HEK293T (cell line): ENCODE data around the gene TST.

Source experiments
- CTCF ChIA-PET: fragments of 350-600 bp; formaldehyde crosslinking; extraction: SDS; loops from one replicate; lab custom pipeline; 2021; ENCODE audit warnings: antibody characterized with exemption, inconsistent platforms; lab: Yijun Ruan, JAX
- POLR2A ChIA-PET: fragments of 350-600 bp; formaldehyde crosslinking; extraction: SDS; loops from one replicate; lab custom pipeline; 2020; ENCODE audit warnings: antibody characterized with exemption, inconsistent platforms; lab: Yijun Ruan, JAX
- DNase-seq: peaks from one replicate; pipeline ENCODE4 v3.0.0; 2012; ENCODE audit warnings: mixed read lengths; ENCODE audit errors: extremely low spot score
- ARNT ChIP-seq: fragments of 450-650 bp; IDR thresholded peaks from 2 replicates; pipeline ENCODE4 v1.6.1; 2017; ENCODE audit warnings: mild to moderate bottlenecking
- BHLHE40 ChIP-seq: fragments of 450-650 bp; IDR thresholded peaks from 2 replicates; pipeline ENCODE4 v1.6.1; 2016; ENCODE audit warnings: mild to moderate bottlenecking, moderate library complexity, borderline replicate concordance
- CTBP1 ChIP-seq: fragments of 450-650 bp; IDR thresholded peaks from 2 replicates; pipeline ENCODE4 v1.6.1; 2016; ENCODE audit warnings: borderline replicate concordance
- ELF4 ChIP-seq: fragments of 450-650 bp; IDR thresholded peaks from 2 replicates; pipeline ENCODE4 v1.6.1; 2017; ENCODE audit warnings: antibody characterized with exemption
- FOXA1 ChIP-seq: fragments of 450-650 bp; IDR thresholded peaks from 2 replicates; pipeline ENCODE4 v1.6.1; 2016; ENCODE audit warnings: mild to moderate bottlenecking
- FOXK2 ChIP-seq: fragments of 450-650 bp; IDR thresholded peaks from 2 replicates; pipeline ENCODE4 v1.6.1; 2016; ENCODE audit warnings: mild to moderate bottlenecking
- FOXM1 ChIP-seq: fragments of 450-650 bp; IDR thresholded peaks from 2 replicates; pipeline ENCODE4 v1.6.1; 2017; ENCODE audit warnings: mild to moderate bottlenecking, borderline replicate concordance
- HDGF ChIP-seq: fragments of 450-650 bp; IDR thresholded peaks from 2 replicates; pipeline ENCODE4 v1.6.1; 2017; ENCODE audit warnings: antibody characterized with exemption, borderline replicate concordance
- L3MBTL2 ChIP-seq: fragments of 450-650 bp; conservative IDR thresholded peaks from 2 replicates; pipeline ENCODE4 v1.6.1; 2016; ENCODE audit warnings: mild to moderate bottlenecking
- LEF1 ChIP-seq: fragments of 450-650 bp; IDR thresholded peaks from 2 replicates; pipeline ENCODE4 v1.6.1; 2017; ENCODE audit warnings: mild to moderate bottlenecking, borderline replicate concordance
- NFRKB ChIP-seq: fragments of 450-650 bp; IDR thresholded peaks from 2 replicates; pipeline ENCODE4 v1.6.1; 2016; ENCODE audit warnings: mild to moderate bottlenecking, moderate library complexity
- SP1 ChIP-seq: fragments of 450-650 bp; IDR thresholded peaks from 2 replicates; pipeline ENCODE4 v1.6.1; 2017
- SUZ12 ChIP-seq: fragments of 450-650 bp; IDR thresholded peaks from 2 replicates; pipeline ENCODE4 v1.6.1; 2016; ENCODE audit warnings: mild to moderate bottlenecking
- TARDBP ChIP-seq: fragments of 450-650 bp; IDR thresholded peaks from 2 replicates; pipeline ENCODE4 v1.6.1; 2016
- ZNF384 ChIP-seq: fragments of 450-650 bp; IDR thresholded peaks from 2 replicates; pipeline ENCODE4 v1.6.1; 2016
- TF ChIP-seq, protein P1 (sequence below): fragments of 450-650 bp; IDR thresholded peaks from 2 replicates; pipeline ENCODE4 v1.6.1; 2016

Gene TST

DNA sequence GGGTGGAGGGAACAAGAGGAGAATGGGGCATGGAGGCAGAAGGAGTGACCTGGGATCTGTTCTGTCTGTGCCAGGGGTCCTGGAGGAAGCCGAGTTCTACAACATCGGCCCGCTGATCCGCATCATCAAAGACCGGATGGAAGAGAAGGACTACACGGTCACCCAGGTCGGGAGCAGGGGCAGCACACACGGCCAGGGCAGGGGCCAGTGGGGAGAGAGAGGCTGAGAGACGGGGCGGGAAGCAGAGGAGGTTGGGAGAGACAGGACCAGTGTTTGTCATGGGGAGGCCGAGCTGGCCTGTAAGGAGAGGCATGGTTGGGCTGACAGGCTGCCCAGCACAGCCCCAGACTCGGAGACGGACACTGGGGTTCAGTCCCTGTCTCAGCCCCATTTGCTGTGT is 37.0 kb upstream of the TST start:
- TF ChIP-seq, protein P1, sequence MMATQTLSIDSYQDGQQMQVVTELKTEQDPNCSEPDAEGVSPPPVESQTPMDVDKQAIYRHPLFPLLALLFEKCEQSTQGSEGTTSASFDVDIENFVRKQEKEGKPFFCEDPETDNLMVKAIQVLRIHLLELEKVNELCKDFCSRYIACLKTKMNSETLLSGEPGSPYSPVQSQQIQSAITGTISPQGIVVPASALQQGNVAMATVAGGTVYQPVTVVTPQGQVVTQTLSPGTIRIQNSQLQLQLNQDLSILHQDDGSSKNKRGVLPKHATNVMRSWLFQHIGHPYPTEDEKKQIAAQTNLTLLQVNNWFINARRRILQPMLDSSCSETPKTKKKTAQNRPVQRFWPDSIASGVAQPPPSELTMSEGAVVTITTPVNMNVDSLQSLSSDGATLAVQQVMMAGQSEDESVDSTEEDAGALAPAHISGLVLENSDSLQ, result no peak
- TF ChIP-seq SUZ12, result no peak
- ChIA-PET POLR2A (no interaction called here), CTCF (no interaction called here)

DNA sequence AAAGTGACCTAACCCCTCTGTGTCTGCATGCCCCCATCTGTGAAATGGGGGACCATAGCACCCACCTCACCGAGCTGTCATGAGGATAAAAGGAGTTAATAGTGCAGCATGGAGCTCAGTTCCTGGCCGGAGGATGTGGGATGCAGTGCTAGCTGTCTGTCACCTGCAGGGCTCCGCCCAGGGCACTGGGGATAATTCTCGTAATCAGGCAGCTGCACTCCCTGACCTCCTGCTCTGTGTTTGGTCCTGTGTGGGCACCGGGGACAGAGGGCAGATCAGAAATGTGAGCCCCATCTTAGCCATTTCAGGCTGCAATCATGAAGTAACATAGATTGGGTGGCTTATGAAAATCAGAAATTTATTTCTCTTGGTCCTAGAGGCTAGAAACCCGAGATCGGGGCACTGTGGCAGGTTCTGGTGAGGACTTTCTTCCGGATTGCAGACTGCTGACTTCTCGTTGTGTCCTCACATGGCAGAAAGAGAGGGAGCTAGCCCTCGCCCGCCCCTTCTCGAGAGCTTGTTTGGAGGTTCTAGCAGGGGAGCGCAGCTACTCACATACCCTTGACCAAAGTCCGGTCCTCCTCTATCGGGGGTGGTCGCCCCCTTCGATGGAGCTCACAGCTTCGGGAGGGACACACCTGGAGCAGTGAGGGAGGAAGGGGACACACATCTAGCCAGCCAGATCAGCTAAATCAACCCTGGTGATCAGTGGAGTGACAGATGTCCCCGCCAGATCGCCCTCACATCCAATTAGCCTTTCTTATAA is 35.5 kb upstream of the TST start:
- CTCF ChIA-PET, result interaction anchor here (1.1 kb wide), 1 partner anchor 9 kb away, joined by 4 read pairs; no protein-coding TSS in a partner anchor
- POLR2A ChIA-PET, result interaction anchor here (1.1 kb wide), 1 partner anchor 36 kb away, joined by 3 read pairs; no protein-coding TSS in a partner anchor
- no peak for DNase-seq
- TF ChIP-seq FOXK2 (no peak), SP1 (no peak), L3MBTL2 (no peak), CTBP1 (no peak), NFRKB (no peak), FOXA1 (no peak), ARNT (no peak), FOXM1 (no peak), SUZ12 (no peak), BHLHE40 (no peak), HDGF (no peak), ELF4 (no peak), ZNF384 (no peak), LEF1 (no peak), TARDBP (no peak)
- TF ChIP-seq, protein P1, result no peak

More for the DNA sequence above, 37.0 kb upstream of the TST start:
- no peak for DNase-seq

DNA sequence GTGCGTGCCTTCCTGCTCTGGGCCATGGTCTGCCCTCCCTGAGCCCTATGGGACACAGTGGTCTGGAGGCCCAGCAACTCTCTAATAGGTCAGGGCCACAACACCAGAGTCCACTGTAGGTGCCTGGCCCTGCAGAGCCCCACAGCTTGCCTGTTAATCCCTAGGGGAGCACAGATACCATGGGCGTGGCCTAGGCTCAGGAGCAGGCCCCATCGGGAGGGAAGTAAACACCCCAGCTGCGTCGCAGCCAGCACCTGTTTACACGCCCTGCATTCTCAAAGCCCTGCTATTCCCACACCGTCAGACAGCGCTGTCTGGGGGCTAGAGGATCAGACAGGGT is 34.8 kb upstream of the TST start:
- CTCF ChIA-PET, result no interaction called here
- DNase-seq, result no peak
- POLR2A ChIA-PET, result no interaction called here

DNA sequence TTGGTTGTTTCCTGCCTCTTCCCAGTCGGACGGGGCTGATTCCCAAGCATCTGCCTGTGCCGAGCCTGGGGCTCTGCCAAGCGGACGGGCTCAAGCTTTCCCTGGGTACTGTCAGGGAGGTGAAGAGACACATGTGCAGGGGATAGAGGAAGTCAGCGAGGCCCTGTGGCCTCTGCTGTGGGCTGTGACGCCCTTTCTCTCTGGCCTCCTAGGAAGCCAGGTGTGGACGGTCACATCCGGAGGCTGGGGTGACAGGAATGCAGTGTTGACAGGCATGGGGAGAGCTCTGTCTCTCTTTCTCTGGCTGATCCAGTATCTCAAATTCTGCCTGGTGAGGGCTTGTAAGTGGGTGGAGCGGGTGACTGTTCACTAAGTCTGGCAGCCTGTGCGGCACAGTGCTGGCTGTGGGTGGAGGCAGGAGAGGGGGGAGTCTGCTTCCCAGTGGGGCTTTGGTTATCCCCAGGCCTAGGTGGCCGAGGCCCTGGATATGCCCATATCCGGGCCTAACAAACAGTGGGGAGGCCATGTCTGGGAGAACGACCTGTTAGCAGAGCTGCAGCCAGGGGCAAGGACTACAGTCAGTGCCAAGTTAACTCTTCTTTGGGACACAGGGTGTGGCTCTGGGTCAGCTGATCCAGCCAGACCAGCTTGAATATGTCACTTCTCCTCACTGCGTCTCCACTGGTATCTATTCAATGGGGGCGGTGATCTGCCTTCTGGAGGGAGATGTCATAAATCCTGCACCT is 34.2 kb upstream of the TST start:
- POLR2A ChIA-PET, result no interaction called here
- CTCF ChIA-PET, result no interaction called here
- TF ChIP-seq NFRKB (no peak), ARNT (no peak), LEF1 (no peak), FOXK2 (no peak)
- TF ChIP-seq, protein P1, result no peak
- DNase-seq, result no peak

More for the DNA sequence above, 34.8 kb upstream of the TST start:
- TF ChIP-seq TARDBP (no peak), NFRKB (no peak), FOXM1 (no peak), SP1 (no peak), LEF1 (no peak), BHLHE40 (no peak), ELF4 (no peak)
- TF ChIP-seq, protein P1, result no peak

DNA sequence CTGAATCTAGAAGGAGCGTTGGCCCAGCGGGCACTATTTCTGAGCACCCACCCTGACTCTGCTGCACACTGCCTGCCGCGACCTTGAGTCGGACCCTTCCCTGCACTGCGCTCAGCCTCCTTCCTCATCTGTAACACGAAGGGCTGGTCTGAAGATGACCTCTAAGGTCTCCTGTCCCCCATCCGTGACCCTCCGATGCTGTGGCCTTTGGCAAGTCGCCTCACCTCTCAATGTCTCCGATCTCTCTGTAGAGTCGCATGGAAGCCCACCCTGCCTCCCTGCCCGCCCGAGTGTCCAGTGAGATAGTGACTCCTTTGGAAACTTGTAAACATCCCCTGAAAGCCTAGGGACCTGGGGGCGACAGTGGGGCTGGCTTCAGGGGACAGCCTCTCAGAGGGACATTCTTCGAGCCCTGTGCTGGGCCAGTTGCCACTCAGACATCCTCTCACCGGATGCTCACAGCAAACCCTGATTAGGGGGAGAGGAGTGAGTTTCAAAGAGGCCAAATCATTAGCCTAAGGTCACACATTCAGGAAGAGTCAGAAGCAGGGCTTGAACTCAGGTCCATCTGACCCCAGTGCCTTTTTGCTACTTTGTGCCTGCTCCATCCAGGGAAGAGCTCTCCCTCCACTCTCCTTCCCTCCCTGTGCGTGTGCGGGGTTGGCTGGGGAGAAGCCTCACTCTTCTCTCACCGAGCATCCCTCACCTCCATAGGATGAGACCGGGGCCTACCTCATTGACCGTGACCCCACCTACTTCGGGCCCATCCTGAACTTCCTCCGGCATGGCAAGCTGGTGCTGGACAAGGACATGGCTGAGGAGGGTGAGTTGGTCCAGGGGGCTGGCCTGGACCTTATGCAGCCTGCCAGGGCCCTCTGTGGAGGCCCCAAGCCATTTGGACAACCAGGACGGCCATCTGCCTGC is 33.4 kb upstream of the TST start:
- no peak for TF ChIP-seq HDGF
- TF ChIP-seq ZNF384, result no peak
- no peak for TF ChIP-seq BHLHE40
- TF ChIP-seq CTBP1, result no peak
- TF ChIP-seq LEF1, result no peak
- no peak for TF ChIP-seq TARDBP
- no peak for TF ChIP-seq ARNT
- TF ChIP-seq SP1, result no peak
- TF ChIP-seq FOXM1, result no peak
- TF ChIP-seq, protein P1, result no peak
- no peak for TF ChIP-seq FOXA1
- TF ChIP-seq ELF4, result no peak
- TF ChIP-seq NFRKB, result no peak
- no peak for TF ChIP-seq SUZ12
- no peak for TF ChIP-seq FOXK2
- no peak for TF ChIP-seq L3MBTL2
- ChIA-PET POLR2A (interaction anchor here (1.0 to 2.4 kb wide), 5 partner anchors 9 to 36 kb away, joined by 3 to 12 read pairs (median 7); partner anchors contain the start of gene TST), CTCF (no interaction called here)
- no peak for DNase-seq
